HCT116 (cell line): Measurements from ENCODE around the gene TMEM132D. TPM values are rescaled to one million over a fixed set of nuclear protein-coding genes. Genes with fewer than 3 reads are reported as not detected.

Source experiments
- ATAC-seq: fragments of 200-7000 bp; cut with Tn5 transposase; 2 replicates; pipeline ENCODE4 v1.9.1; 2020; ENCODE audit warnings: mild to moderate bottlenecking, moderate library complexity
- BruUV-seq: library from RNA; stranded (reverse); fragments of 400-500 nt; replicated peaks from 2 replicates; lab custom pipeline; 2021; lab: Mats Ljungman, UMichigan
- CTCF ChIA-PET: fragments of 300-600 bp; sonication (Branson Sonifier 250); formaldehyde crosslinking; loops from one replicate; lab custom pipeline; 2021; ENCODE audit warnings: antibody characterized with exemption; lab: Charles Lee
- POLR2A ChIA-PET: fragments of 300-600, 350-600 bp; sonication (Branson Sonifier 250); formaldehyde crosslinking; loops from one replicate; lab custom pipeline; 2021; ENCODE audit warnings: antibody characterized with exemption; lab: Charles Lee
- RAD21 ChIA-PET, 2 experiments: fragments of 300-600 bp; sonication (Branson Sonifier 250); formaldehyde crosslinking; loops; one replicate each; lab custom pipeline; 2023; ENCODE audit warnings: low total read pairs in 2 of 2; ENCODE audit not compliant: uncharacterized antibody in 2 of 2, unreplicated experiment in 2 of 2, low non-redundant PET in 1 of 2; lab: Charles Lee
- DNase-seq: peaks from one replicate; pipeline ENCODE4 v3.0.0-alpha.2; 2010; ENCODE audit warnings: low read depth, low spot score
- H2AFZ ChIP-seq: fragments of 200-600 bp; shearing (Covaris generic), sonication (generic); 2 replicates; pipeline ENCODE4 v1.6.1; 2017; ENCODE audit warnings: low read depth, mixed run types, mixed read lengths, antibody characterized with exemption, low read length; ENCODE audit not compliant: poor library complexity, severe bottlenecking
- H3K27ac ChIP-seq: 2 replicates; pipeline ENCODE4 v1.5.1; 2012; ENCODE audit warnings: low read depth, low read length
- H3K27me3 ChIP-seq: fragments of 200-600 bp; sonication (generic); 2 replicates; pipeline ENCODE4 v1.6.1; 2016; ENCODE audit warnings: mixed run types, low read length, mixed read lengths; ENCODE audit not compliant: insufficient read depth
- H3K36me3 ChIP-seq, 2 experiments: fragments of 200-500 bp in 1 of 2; fragments of 200-600 bp in 1 of 2; sonication (Bioruptor generic) in 1 of 2; sonication (generic) in 1 of 2; 2 replicates each; pipeline versions ENCODE4 v1.5.1 to v1.6.1; 2014 to 2016; ENCODE audit warnings: low read length in 2 of 2, inconsistent platforms in 1 of 2, mixed read lengths in 1 of 2, mixed run types in 1 of 2; ENCODE audit not compliant: insufficient read depth in 2 of 2, control insufficient read depth in 1 of 2
- H3K4me1 ChIP-seq, 2 experiments: fragments of 200-600 bp in 1 of 2; sonication (generic) in 1 of 2; 2 replicates each; pipeline versions ENCODE4 v1.5.1 to v1.6.1; 2012 to 2017; ENCODE audit warnings: low read length in 2 of 2, inconsistent platforms in 1 of 2, mild to moderate bottlenecking in 1 of 2, mixed read lengths in 1 of 2, mixed run types in 1 of 2, moderate library complexity in 1 of 2; ENCODE audit not compliant: insufficient read depth in 2 of 2, control insufficient read depth in 1 of 2
- H3K4me2 ChIP-seq: fragments of 200-600 bp; sonication (generic); 2 replicates; pipeline ENCODE4 v1.6.1; 2017; ENCODE audit warnings: mixed run types, low read length, mixed read lengths
- H3K4me3 ChIP-seq, 2 experiments: fragments of 200-600 bp in 1 of 2; sonication (generic) in 1 of 2; replicated peaks in 1 of 2; 2 replicates each; pipeline ENCODE4 v1.5.1; 2011 to 2016; ENCODE audit warnings: low read length in 2 of 2, control low read depth in 1 of 2, low read depth in 1 of 2, mild to moderate bottlenecking in 1 of 2, mixed read lengths in 1 of 2, mixed run types in 1 of 2
- H3K79me2 ChIP-seq: fragments of 200-600 bp; sonication (generic); 2 replicates; pipeline ENCODE4 v1.6.1; 2017; ENCODE audit warnings: mild to moderate bottlenecking, mixed run types, low read length, moderate library complexity, mixed read lengths; ENCODE audit not compliant: insufficient read depth
- H3K9ac ChIP-seq: fragments of 200-600 bp; sonication (generic); 2 replicates; pipeline ENCODE4 v1.6.1; 2016; ENCODE audit warnings: low read length, mixed read lengths
- H3K9me2 ChIP-seq: fragments of 200-600 bp; sonication (generic), shearing (Covaris generic); 2 replicates; pipeline ENCODE4 v1.6.1; 2017; ENCODE audit warnings: mixed run types, mild to moderate bottlenecking, moderate library complexity; ENCODE audit not compliant: insufficient read depth
- H3K9me3 ChIP-seq, 2 experiments: fragments of 200-500 bp in 1 of 2; fragments of 200-600 bp in 1 of 2; sonication (Bioruptor generic) in 1 of 2; sonication (generic) in 1 of 2; 2 replicates each; pipeline ENCODE4 v1.6.1; 2014 to 2017; ENCODE audit warnings: low read length in 2 of 2, mixed read lengths in 2 of 2, inconsistent platforms in 1 of 2, low read depth in 1 of 2, mild to moderate bottlenecking in 1 of 2, mixed run types in 1 of 2, moderate library complexity in 1 of 2; ENCODE audit not compliant: control insufficient read depth in 1 of 2, insufficient read depth in 1 of 2
- H4K20me1 ChIP-seq: fragments of 200-600 bp; sonication (generic), shearing (Covaris generic); 2 replicates; pipeline ENCODE4 v1.6.1; 2017; ENCODE audit warnings: mixed run types, mild to moderate bottlenecking, moderate library complexity; ENCODE audit not compliant: insufficient read depth
- ATF3 ChIP-seq: IDR thresholded peaks from 2 replicates; pipeline ENCODE4 v1.6.1; 2012
- CBX3 ChIP-seq: IDR thresholded peaks from 2 replicates; pipeline ENCODE4 v1.6.1; 2012; ENCODE audit warnings: low read depth
- ELF1 ChIP-seq: IDR thresholded peaks from 2 replicates; pipeline ENCODE4 v1.6.1; 2012; ENCODE audit warnings: low read depth, borderline replicate concordance
- EZH2 ChIP-seq: fragments of 200-600 bp; sonication (generic); IDR thresholded peaks from 2 replicates; pipeline ENCODE4 v1.6.1; 2017; ENCODE audit warnings: antibody characterized with exemption, mixed run types
- EZH2phosphoT487 ChIP-seq: fragments of 200-600 bp; IDR thresholded peaks from 2 replicates; pipeline ENCODE4 v1.6.1; 2018; ENCODE audit warnings: antibody characterized with exemption, borderline replicate concordance
- MAX ChIP-seq: IDR thresholded peaks from 2 replicates; pipeline ENCODE4 v1.6.1; 2012
- POLR2A ChIP-seq: IDR thresholded peaks from 2 replicates; pipeline ENCODE4 v1.7.0; 2011; ENCODE audit warnings: borderline replicate concordance; ENCODE audit not compliant: insufficient read depth, insufficient read length; ENCODE audit errors: extremely low read depth
- POLR2AphosphoS5 ChIP-seq: IDR thresholded peaks from 2 replicates; pipeline ENCODE4 v1.6.1; 2011; ENCODE audit warnings: mild to moderate bottlenecking, low read depth, low read length, moderate library complexity
- SIN3A ChIP-seq: IDR thresholded peaks from 2 replicates; pipeline ENCODE4 v1.6.1; 2012; ENCODE audit warnings: low read depth
- SP1 ChIP-seq: IDR thresholded peaks from 2 replicates; pipeline ENCODE4 v1.6.1; 2012; ENCODE audit warnings: low read depth
- SRF ChIP-seq: IDR thresholded peaks from 2 replicates; pipeline ENCODE4 v1.6.1; 2012; ENCODE audit warnings: low read depth
- TCF7L2 ChIP-seq: IDR thresholded peaks from 2 replicates; pipeline ENCODE4 v1.7.0; 2011; ENCODE audit warnings: borderline replicate concordance, inconsistent platforms; ENCODE audit not compliant: insufficient read depth, insufficient read length; ENCODE audit errors: extremely low read depth
- YY1 ChIP-seq: IDR thresholded peaks from 2 replicates; pipeline ENCODE4 v1.6.1; 2011; ENCODE audit warnings: low read length, low read depth, moderate library complexity, mild to moderate bottlenecking; ENCODE audit not compliant: insufficient replicate concordance; ENCODE audit errors: extremely low read depth
- ZFX ChIP-seq: fragments of 450-650 bp; IDR thresholded peaks from 2 replicates; pipeline ENCODE4 v1.6.1; 2017
- intact Hi-C: fragments of 100-400 bp; cut with micrococcal nuclease; formaldehyde crosslinking; loops from 2 replicates; pipeline ENCODE4 v1.10.0; 2022
- total RNA-seq: library from RNA; stranded (reverse); gene quantifications from one replicate; pipeline ENCODE4 v1.2.1, GENCODE V29; 2021; ENCODE audit not compliant: unreplicated experiment
- TF ChIP-seq, protein P1 (sequence below), 3 experiments: fragments of 200-600 bp in 1 of 3; sonication (generic) in 1 of 3; IDR thresholded peaks in 2 of 3; conservative IDR thresholded peaks in 1 of 3; 2 replicates each; pipeline ENCODE4 v1.5.1; 2012 to 2017; ENCODE audit warnings: low read depth in 2 of 3, low read length in 2 of 3, antibody characterized with exemption in 1 of 3, borderline replicate concordance in 1 of 3, control low read depth in 1 of 3, mild to moderate bottlenecking in 1 of 3, mixed read lengths in 1 of 3, mixed run types in 1 of 3, moderate library complexity in 1 of 3; ENCODE audit not compliant: insufficient read depth in 1 of 3

The TMEM132D gene
- total RNA-seq, 1 experiment from 2014 or later = not detected

GRCh38 chr12:129670256-129670920 is 233.4 kb downstream of the TMEM132D start:
- Histone ChIP-seq H2AFZ (no peak overlapping the region), H3K9ac (no peak overlapping the region), H3K9me2 (no peaks in the 10 kb centered on the region), H4K20me1 (no peaks in the 10 kb centered on the region), H3K36me3 (no peaks in the 10 kb centered on the region), H3K4me3 (no peak overlapping the region), H3K79me2 (no peaks in the 10 kb centered on the region), H3K4me2 (no peak overlapping the region), H3K4me1 (no peaks in the 10 kb centered on the region), H3K27ac (no peak overlapping the region), H3K27me3 (no peaks in the 10 kb centered on the region), H3K9me3 (peaks cover 8 to 11% of the 10 kb centered on the region in 2 experiments; a peak in 2 of 4 replicates)
- no TSS peak for BruUV-seq
- POLR2A ChIA-PET = no interaction called here
- CTCF ChIA-PET = no interaction called here
- intact Hi-C loops = no loop called here
- TF ChIP-seq EZH2 = no peak
- no peak for TF ChIP-seq MAX
- no peak for TF ChIP-seq YY1
- TF ChIP-seq, protein P1, sequence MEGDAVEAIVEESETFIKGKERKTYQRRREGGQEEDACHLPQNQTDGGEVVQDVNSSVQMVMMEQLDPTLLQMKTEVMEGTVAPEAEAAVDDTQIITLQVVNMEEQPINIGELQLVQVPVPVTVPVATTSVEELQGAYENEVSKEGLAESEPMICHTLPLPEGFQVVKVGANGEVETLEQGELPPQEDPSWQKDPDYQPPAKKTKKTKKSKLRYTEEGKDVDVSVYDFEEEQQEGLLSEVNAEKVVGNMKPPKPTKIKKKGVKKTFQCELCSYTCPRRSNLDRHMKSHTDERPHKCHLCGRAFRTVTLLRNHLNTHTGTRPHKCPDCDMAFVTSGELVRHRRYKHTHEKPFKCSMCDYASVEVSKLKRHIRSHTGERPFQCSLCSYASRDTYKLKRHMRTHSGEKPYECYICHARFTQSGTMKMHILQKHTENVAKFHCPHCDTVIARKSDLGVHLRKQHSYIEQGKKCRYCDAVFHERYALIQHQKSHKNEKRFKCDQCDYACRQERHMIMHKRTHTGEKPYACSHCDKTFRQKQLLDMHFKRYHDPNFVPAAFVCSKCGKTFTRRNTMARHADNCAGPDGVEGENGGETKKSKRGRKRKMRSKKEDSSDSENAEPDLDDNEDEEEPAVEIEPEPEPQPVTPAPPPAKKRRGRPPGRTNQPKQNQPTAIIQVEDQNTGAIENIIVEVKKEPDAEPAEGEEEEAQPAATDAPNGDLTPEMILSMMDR (IDR thresholded peaks at IDR 0.05 in 2 of 3, conservative IDR thresholded peaks at IDR 0.05 in 1 of 3; ENCODE audit: borderline replicate concordance in 1 of 3, insufficient read depth in 1 of 3, low read depth in 2 of 3, low read length in 2 of 3) = no peak
- no peak for TF ChIP-seq TCF7L2
- no peak for TF ChIP-seq POLR2A
- no peak for TF ChIP-seq SRF
- TF ChIP-seq SP1 = no peak
- no peak for TF ChIP-seq CBX3
- no peak for TF ChIP-seq SIN3A
- no peak for TF ChIP-seq ATF3
- no peak for TF ChIP-seq ELF1
- no peak for TF ChIP-seq POLR2AphosphoS5
- TF ChIP-seq EZH2phosphoT487 = no peak
- TF ChIP-seq ZFX = no peak
- RAD21 ChIA-PET = no interaction called here
- DNase-seq = no peak
- ATAC-seq = no peak
